GM21528 (cell line): ENCODE measurements around the gene ULK1.

Experiments
- ATAC-seq: cut with Tn5 transposase; IDR thresholded peaks from one replicate; pipeline ENCODE4 v1.9.1; 2021; ENCODE audit warnings: mild to moderate bottlenecking, moderate library complexity; ENCODE audit not compliant: unreplicated experiment, low FRiP score

The ULK1 gene

GRCh38 chr12:131905630-131906091 is 11.2 kb downstream of the ULK1 start:
- ATAC-seq, result no peak

- no peak for ATAC-seq
Observed at GRCh38 chr12:131907379-131908091, 13.1 kb downstream of the ULK1 start.

- ATAC-seq, result no peak
Observed at GRCh38 chr12:131908092-131909080, 14.0 kb downstream of the ULK1 start.

- no peak for ATAC-seq
Observed at GRCh38 chr12:131909081-131909751, 14.8 kb downstream of the ULK1 start.

- no peak for ATAC-seq
Observed at GRCh38 chr12:131909752-131910219, 15.4 kb downstream of the ULK1 start.

GRCh38 chr12:131910302-131911027 is 16.0 kb downstream of the ULK1 start:
- ATAC-seq, result no peak

- no peak for ATAC-seq
Observed at GRCh38 chr12:131911028-131911650, 16.7 kb downstream of the ULK1 start.

GRCh38 chr12:131911851-131912477 is 17.5 kb downstream of the ULK1 start:
- no peak for ATAC-seq

GRCh38 chr12:131912518-131913274 is 18.3 kb downstream of the ULK1 start:
- ATAC-seq, result no peak

GRCh38 chr12:131913666-131914065 is 19.2 kb downstream of the ULK1 start:
- ATAC-seq, result no peak

- no peak for ATAC-seq
Observed at GRCh38 chr12:131914179-131914702, 19.8 kb downstream of the ULK1 start.

- no peak for ATAC-seq
Observed at GRCh38 chr12:131915000-131915689, 20.7 kb downstream of the ULK1 start.

- ATAC-seq, result no peak
Observed at GRCh38 chr12:131915823-131916222, 21.4 kb downstream of the ULK1 start.

- no peak for ATAC-seq
Observed at GRCh38 chr12:131916306-131917138, 22.1 kb downstream of the ULK1 start.

- no peak for ATAC-seq
Observed at GRCh38 chr12:131917139-131917710, 22.8 kb downstream of the ULK1 start.

- ATAC-seq, result no peak
Observed at GRCh38 chr12:131917711-131918306, 23.4 kb downstream of the ULK1 start.
